ENCODE data around the gene GFOD1. TPM values are rescaled to one million over a fixed set of nuclear protein-coding genes. Genes with fewer than 3 reads are reported as not detected.
A peak's percentile ranks its signal among the peaks of the same experiment; 100 is the strongest.
"Not testable (repeated sequence)": the region's sequence is repeated elsewhere in the genome, so short reads cannot be mapped to it uniquely, and the experiment has no call there.

GFOD1 gene
- total RNA-seq, 1 experiment from 2014 or later = 8.8 TPM

GRCh38 chr6:13328875-13329183 is 158.6 kb downstream of the GFOD1 start:
- H3K4me3 ChIP-seq (ENCODE audit: low read depth, low read length, poor library complexity, severe bottlenecking) = peak overlapping the region; percentile 82
- H3K36me3 ChIP-seq (ENCODE audit: insufficient read depth, low read length, poor library complexity, severe bottlenecking) = peaks cover 5% of the 10 kb centered on the region
- CTCF ChIA-PET = interaction anchor here (0.8 kb wide), 1 partner anchor 100 kb away, joined by 3 read pairs; no protein-coding TSS in a partner anchor
- peaks cover 18% of the 10 kb centered on the region for H3K4me1 ChIP-seq (ENCODE audit: insufficient read depth, low read length, poor library complexity, severe bottlenecking)
- H3K9me3 ChIP-seq (ENCODE audit: low read depth, low read length, poor library complexity, severe bottlenecking) = no peaks in the 10 kb centered on the region
- H3K27ac ChIP-seq (ENCODE audit: low read depth, low read length, poor library complexity, severe bottlenecking) = peak overlapping the region; percentile 86
- TF ChIP-seq EZH2 (IDR thresholded peaks at IDR 0.05; ENCODE audit: borderline replicate concordance, low read depth, low read length, poor library complexity, severe bottlenecking) (no peak), CTCF (conservative IDR thresholded peaks at IDR 0.05; ENCODE audit: low read depth, low read length) (no peak)
- H3K27me3 ChIP-seq (replicated peaks; ENCODE audit: insufficient read depth, low read depth, low read length, poor library complexity) = no peaks in the 10 kb centered on the region
- TSS peak; percentile 97 for BruUV-seq (replicated peaks)
- intact Hi-C loops (cut with micrococcal nuclease; ENCODE audit: unreplicated experiment) = no loop called here
- DNase-seq (ENCODE audit: low spot score) = no peak
- POLR2A ChIA-PET (ENCODE audit: low non-redundant PET) = interaction anchor here (0.6 kb wide), 1 partner anchor 804 kb away, joined by 5 read pairs; no protein-coding TSS in a partner anchor

GRCh38 chr6:13328076-13328874 is 159.1 kb downstream of the GFOD1 start, which contains the start of gene TBC1D7:
Gene TBC1D7 (minus strand): TSS chr6:13328537. CDS start chr6:13326898, 1,639 bp downstream.
- no peaks in the 10 kb centered on the region for H3K27me3 ChIP-seq (replicated peaks; ENCODE audit: insufficient read depth, low read depth, low read length, poor library complexity)
- CTCF ChIA-PET = interaction anchor here (0.6 to 0.8 kb wide), 2 partner anchors 17 to 99 kb away, joined by 3 read pairs; no protein-coding TSS in a partner anchor
- no peaks in the 10 kb centered on the region for H3K9me3 ChIP-seq (ENCODE audit: low read depth, low read length, poor library complexity, severe bottlenecking)
- peak within 1 kb of the TSS; percentile 82 for H3K4me3 ChIP-seq (ENCODE audit: low read depth, low read length, poor library complexity, severe bottlenecking)
- DNase-seq (ENCODE audit: low spot score) = peak; percentile 93
- peaks cover 10% of the 10 kb centered on the region for H3K36me3 ChIP-seq (ENCODE audit: insufficient read depth, low read length, poor library complexity, severe bottlenecking)
- H3K27ac ChIP-seq (ENCODE audit: low read depth, low read length, poor library complexity, severe bottlenecking) = peak within 1 kb of the TSS; percentile 86
- intact Hi-C loops (cut with micrococcal nuclease; ENCODE audit: unreplicated experiment) = no loop called here
- H3K4me1 ChIP-seq (ENCODE audit: insufficient read depth, low read length, poor library complexity, severe bottlenecking) = peaks cover 18% of the 10 kb centered on the region
- POLR2A ChIA-PET (ENCODE audit: low non-redundant PET) = interaction anchor here (0.6 kb wide), 1 partner anchor 804 kb away, joined by 5 read pairs; no protein-coding TSS in a partner anchor
- TSS peak; percentile 54 for BruUV-seq (replicated peaks)
- TF ChIP-seq EZH2 (IDR thresholded peaks at IDR 0.05; ENCODE audit: borderline replicate concordance, low read depth, low read length, poor library complexity, severe bottlenecking) (no peak), CTCF (conservative IDR thresholded peaks at IDR 0.05; ENCODE audit: low read depth, low read length) (0 out of 2 replicates have a peak, but pooled peaks have one; percentile 10)

- ChIA-PET CTCF (no interaction called here), POLR2A (ENCODE audit: low non-redundant PET) (no interaction called here)
- intact Hi-C loops (cut with micrococcal nuclease; ENCODE audit: unreplicated experiment) = no loop called here
Measured at GRCh38 chr6:13327691-13328075, 159.7 kb downstream of the GFOD1 start.

GRCh38 chr6:13326031-13326586 is 161.3 kb downstream of the GFOD1 start:
- H3K4me1 ChIP-seq (ENCODE audit: insufficient read depth, low read length, poor library complexity, severe bottlenecking) = peaks cover 18% of the 10 kb centered on the region
- H3K4me3 ChIP-seq (ENCODE audit: low read depth, low read length, poor library complexity, severe bottlenecking); POLR2A ChIA-PET (ENCODE audit: low non-redundant PET); H3K27ac ChIP-seq (ENCODE audit: low read depth, low read length, poor library complexity, severe bottlenecking); DNase-seq (ENCODE audit: low spot score); CTCF ChIA-PET; intact Hi-C loops (cut with micrococcal nuclease; ENCODE audit: unreplicated experiment); H3K27me3 ChIP-seq (replicated peaks; ENCODE audit: insufficient read depth, low read depth, low read length, poor library complexity); BruUV-seq (replicated peaks); H3K9me3 ChIP-seq (ENCODE audit: low read depth, low read length, poor library complexity, severe bottlenecking): not testable (repeated sequence)
- peaks cover 11% of the 10 kb centered on the region for H3K36me3 ChIP-seq (ENCODE audit: insufficient read depth, low read length, poor library complexity, severe bottlenecking)

More at GRCh38 chr6:13327691-13328075, 159.7 kb downstream of the GFOD1 start:
- H3K4me3 ChIP-seq (ENCODE audit: low read depth, low read length, poor library complexity, severe bottlenecking) = peak overlapping the region; percentile 82
- DNase-seq (ENCODE audit: low spot score) = peak; percentile 42
- H3K27me3 ChIP-seq (replicated peaks; ENCODE audit: insufficient read depth, low read depth, low read length, poor library complexity) = no peaks in the 10 kb centered on the region
- H3K36me3 ChIP-seq (ENCODE audit: insufficient read depth, low read length, poor library complexity, severe bottlenecking) = peaks cover 11% of the 10 kb centered on the region
- TF ChIP-seq CTCF (conservative IDR thresholded peaks at IDR 0.05; ENCODE audit: low read depth, low read length) = no peak
- no peak for TF ChIP-seq EZH2 (IDR thresholded peaks at IDR 0.05; ENCODE audit: borderline replicate concordance, low read depth, low read length, poor library complexity, severe bottlenecking)
- peak overlapping the region; percentile 86 for H3K27ac ChIP-seq (ENCODE audit: low read depth, low read length, poor library complexity, severe bottlenecking)
- no peaks in the 10 kb centered on the region for H3K9me3 ChIP-seq (ENCODE audit: low read depth, low read length, poor library complexity, severe bottlenecking)
- H3K4me1 ChIP-seq (ENCODE audit: insufficient read depth, low read length, poor library complexity, severe bottlenecking) = peaks cover 18% of the 10 kb centered on the region
- BruUV-seq (replicated peaks) = no TSS peak
